Measurements from ENCODE around the gene NOL4L.
"Not testable (repeated sequence)": the region's sequence is repeated elsewhere in the genome, so short reads cannot be mapped to it uniquely, and the experiment has no call there.

NOL4L gene

DNA sequence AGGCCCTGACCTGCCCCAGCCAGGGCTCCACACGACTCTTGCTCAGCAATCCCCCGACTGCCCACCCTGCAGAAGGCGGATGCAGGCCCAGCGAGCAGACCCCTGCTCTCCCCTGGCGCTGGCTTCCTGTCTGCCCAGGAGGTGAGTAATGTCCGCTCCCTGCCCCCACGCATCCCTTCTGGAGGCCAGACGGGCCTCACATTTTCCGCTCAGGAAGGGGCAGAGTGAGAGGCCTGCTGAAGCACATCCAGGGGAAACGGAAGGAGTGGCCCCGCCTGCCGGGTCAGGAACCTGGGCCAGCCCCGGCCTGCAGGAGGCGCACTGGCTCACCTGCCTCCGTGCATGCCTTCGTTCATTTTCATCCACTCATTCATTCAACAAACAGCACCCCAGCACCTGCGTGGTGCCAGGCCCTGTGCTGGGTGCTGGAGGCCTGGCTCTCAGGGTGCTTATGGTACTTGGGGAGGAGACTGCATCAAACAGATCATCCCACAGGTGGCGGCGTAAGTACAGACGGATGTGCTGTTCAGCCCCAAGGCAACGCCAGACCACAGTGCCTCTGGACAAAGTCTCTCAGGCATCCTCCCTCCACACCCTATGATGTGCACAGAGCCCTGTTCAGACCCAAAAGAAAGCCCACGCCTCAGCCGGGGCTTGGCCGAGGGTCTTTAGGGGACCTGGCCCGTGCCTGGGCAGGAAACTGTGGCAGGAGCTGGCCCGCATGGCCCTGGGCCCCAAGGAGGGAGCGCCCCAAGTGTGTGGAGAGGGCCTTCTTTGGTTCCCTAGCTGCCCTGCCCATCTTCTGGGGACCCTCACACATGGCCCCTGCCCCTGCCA lies 114.9 kb downstream of the NOL4L start:
- no peak for DNase-seq (ENCODE audit: low read depth)

DNA sequence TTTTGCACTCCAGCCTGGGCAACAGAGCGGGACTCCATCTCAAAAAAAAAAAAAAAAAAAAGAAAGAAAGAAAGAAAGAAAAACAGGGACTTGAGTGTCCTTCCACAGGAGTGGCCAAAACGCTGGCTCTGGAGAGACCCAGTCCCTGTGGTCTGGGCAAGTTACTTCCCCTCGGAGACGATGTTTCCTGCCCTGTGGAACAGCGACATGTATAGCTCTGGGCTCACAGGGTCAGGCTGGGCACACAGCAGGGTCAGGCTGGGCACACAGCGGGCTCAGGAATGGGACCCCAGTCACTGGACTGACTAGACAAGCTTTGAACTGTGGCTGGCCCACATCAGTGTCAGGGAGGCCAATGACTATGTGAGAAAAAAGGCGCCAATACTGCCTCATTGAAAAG lies 116.3 kb downstream of the NOL4L start:
- DNase-seq (ENCODE audit: low read depth) = no peak

GRCh38 chr20:32468313-32468640 lies 116.9 kb downstream of the NOL4L start:
- no peak for DNase-seq (ENCODE audit: low read depth)

DNA sequence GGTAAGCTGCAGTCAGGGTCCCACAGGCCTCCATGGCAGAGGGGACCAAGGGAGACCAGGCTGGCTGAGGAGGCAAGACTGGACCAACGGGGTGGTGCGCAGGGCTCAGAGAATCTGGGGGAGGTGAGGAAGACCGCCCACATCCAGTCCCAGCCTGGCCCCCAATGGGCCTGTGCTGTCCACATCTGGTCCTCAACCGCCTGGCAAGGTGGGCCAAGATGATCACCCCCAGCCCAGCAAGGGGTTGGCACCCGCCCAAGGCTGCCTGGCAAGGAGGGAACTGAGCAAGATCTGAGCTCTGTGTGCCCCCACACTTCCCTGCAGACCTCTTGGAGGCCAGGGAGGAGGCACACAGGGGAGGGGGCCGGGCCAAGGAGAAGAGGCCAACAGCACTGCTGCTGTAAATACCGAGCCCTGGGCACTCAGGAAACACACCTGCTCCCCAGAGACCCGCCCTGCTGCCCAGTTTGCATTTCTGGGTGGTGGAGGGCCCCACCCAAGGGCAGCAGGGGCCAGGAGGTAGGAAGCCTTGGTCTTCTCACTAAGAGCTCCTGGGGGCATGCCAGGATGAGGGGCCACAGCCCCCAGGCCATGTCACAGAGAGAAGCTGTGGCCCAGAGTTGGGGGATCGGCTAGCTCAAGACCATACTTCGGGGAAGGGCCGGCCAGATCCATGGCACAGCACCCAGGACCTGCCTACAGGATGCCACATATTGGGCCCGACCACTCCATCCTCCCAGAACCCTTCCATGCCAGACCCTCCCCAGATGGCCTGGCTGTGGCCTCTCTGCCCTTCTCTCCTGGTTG lies 117.4 kb downstream of the NOL4L start:
- DNase-seq (ENCODE audit: low read depth) = no peak

GRCh38 chr20:32466739-32467505 lies 118.2 kb downstream of the NOL4L start:
- DNase-seq (ENCODE audit: low read depth) = no peak

- DNase-seq (ENCODE audit: low read depth) = not testable (repeated sequence)
These were observed 119.0 kb downstream of the NOL4L start for GRCh38 chr20:32465901-32466675.

- no peak for DNase-seq (ENCODE audit: low read depth)
These were observed 119.8 kb downstream of the NOL4L start for GRCh38 chr20:32465092-32465900.

GRCh38 chr20:32464401-32465091 lies 120.6 kb downstream of the NOL4L start:
- DNase-seq (ENCODE audit: low read depth) = no peak

GRCh38 chr20:32463642-32464400 lies 121.3 kb downstream of the NOL4L start:
- DNase-seq (ENCODE audit: low read depth) = no peak

DNA sequence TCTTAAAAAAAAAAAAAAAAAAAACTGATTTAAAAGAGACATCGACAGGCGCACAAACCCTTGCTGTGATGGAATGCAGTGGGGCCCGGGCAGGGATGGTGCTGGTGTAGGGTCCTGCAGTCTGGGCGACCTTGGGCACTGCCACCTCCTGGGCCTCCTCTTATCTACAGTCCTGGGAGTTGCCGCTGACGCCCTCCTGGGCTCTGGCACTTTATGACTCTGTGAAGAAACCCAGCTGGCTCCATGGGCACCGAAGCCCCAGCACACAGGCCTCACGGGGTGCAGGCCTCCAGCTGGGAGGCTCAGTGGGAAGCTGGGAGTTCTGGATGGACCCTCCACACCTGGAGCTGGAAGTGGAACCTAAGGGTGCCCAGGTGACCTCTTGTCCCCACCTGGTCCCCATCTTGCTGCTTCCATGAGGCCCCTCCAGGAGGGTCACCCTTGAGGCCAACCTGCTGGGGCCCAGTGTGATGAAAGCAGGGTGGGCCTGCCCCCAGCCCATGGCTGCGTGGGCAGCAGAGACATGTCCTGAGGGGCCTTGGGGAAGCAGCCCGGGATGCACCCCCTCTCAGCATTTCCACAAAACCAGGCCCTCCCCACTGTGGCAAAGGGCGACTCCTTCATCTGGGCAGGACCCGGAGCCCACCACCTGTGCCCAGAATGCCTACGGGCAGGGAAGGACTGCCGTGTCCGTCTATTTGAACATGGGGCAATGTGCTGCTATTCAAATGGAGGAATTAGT lies 122.1 kb downstream of the NOL4L start:
- DNase-seq (ENCODE audit: low read depth) = no peak

DNA sequence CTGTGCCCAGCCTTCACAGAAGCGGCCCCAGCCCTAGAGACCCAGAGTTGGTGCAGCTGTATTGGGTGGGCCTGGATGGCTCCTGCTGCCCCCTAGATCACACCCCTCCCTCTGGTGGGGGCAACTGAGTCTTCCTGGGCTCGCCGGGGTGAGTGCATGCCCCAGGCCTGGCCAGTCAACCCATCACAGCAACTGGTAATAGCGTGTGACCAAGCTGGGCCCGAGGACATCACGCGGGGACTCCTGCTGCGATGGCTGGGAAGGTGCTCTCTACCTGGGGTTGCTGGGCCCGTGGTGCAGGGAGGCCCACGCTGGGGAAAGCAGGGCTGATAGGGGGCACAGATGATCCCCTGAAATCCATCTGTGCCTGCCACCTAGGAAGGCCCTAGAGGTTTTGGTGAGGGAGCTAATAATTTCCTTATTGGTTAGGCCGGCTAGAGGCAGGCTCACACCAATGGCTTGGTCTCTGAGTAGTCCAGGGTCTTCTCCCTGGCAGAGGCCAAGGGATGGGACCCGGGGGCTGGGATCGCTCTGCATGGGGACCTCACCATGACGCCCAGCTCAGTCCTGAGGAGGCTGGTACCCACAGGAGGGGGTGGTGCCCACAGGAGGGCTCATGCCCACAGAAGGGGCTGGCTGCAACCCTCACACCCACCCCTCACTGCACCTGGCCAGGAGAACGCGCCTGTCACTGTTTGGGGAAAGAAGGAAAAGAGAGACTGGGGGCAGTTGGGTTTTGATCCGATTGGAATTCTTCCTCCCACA lies 123.1 kb downstream of the NOL4L start:
- DNase-seq (ENCODE audit: low read depth) = no peak

DNA sequence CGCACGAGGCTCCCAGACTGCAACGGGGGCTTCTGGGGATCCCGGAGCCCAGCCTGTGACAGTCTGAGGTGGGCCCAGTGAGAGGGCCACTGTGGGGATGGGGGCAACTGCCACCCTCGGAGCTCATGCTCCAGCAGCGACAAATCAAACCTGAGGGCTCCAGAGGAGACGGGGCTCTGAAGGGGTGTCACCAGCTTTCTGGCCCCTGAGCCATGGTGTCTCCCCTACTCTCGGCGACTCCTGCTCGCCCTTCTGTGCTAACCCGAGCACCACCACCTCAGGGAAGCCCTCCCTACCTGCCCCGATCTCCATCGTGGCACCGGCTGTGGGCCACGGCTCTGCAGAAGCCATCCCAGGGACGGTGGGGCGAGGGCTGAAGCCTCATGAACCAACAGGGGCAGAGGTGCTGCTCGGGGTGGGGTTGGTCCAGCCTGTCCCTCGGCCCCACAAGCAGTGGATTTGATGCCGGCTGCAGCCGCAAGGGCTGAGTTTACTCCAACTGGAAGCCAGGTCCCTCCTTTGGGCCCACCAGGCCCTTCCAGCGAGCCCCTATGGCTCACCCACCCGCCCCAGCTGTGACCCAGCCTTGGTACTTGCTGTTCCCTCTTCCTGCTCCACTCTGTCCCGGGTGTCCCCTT lies 124.3 kb downstream of the NOL4L start:
- DNase-seq (ENCODE audit: low read depth) = no peak

DNA sequence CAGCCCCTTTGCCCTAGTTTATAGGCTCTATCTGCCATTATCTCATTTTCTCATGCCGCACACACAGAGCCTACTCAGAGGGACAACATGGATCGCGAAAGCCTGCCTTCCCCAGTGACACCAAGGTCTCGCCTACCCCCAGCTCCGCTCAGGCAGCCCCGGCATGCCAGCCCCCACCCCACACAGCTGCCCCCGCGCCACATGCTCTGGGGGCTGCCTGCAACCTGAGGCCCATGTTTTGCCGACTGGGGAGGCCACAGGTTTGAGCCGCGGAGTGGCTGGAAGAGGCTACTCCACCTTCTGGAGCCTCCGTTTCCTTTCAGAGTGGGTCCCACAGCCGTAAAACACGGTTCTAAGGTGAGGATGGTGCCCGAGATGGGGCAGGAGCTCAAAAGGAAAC lies 124.9 kb downstream of the NOL4L start:
- no peak for DNase-seq (ENCODE audit: low read depth)

- DNase-seq (ENCODE audit: low read depth) = no peak
These were observed 126.3 kb downstream of the NOL4L start for GRCh38 chr20:32458837-32459220.

DNA sequence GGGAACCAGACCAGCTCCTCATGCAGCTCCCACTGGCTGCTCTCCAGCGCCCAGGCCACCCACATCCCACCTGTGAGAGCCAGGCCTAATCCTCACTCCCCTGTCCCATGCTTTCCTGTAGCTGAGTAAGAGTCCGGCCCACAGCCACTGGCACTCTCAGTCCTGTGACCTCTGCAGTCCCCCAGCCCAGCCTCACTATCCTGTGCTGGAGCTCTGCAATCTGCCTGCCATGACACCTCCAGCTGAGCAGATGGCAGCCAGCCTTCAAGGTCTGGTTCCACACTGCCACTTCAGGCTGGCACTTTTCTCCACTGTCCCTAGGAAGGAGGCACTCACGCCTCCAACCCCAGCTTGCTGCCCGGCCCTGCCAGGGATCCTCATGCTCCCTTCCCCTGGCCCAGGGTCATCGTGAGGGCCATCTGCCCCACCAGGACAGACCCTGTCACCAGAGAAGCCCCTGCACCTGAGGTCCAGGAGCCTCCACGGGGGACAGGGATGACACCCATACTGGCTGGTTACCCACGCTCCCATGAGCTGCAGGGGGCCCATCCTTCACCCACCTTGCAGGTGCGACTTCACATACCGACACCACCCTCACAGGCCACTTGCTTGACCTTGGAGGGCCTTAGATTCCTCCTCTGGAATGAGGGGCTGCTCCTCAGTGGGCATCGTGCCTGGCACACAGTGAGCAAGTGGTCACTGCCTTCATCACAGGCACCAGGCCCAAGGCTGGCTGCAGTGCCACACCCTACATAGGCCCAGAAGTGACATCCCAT lies 126.9 kb downstream of the NOL4L start:
- DNase-seq (ENCODE audit: low read depth) = no peak

- no peak for DNase-seq (ENCODE audit: low read depth)
These were observed 127.6 kb downstream of the NOL4L start for GRCh38 chr20:32457479-32457986.
